Measurements from ENCODE around the gene PNPLA1.
"Not testable (repeated sequence)": the region's sequence is repeated elsewhere in the genome, so short reads cannot be mapped to it uniquely, and the experiment has no call there.

Gene PNPLA1

GRCh38 chr6:36334832-36335459 lies 65.1 kb downstream of the PNPLA1 start:
- Mint-ChIP-seq H3K4me1 (ENCODE audit: low read depth) (peaks cover 20% of the 10 kb centered on the region), H3K27ac (no peak overlapping the region), H3K9me3 (no peaks in the 10 kb centered on the region), H3K36me3 (ENCODE audit: low read depth) (no peaks in the 10 kb centered on the region), H3K27me3 (peaks cover 45% of the 10 kb centered on the region), H3K4me3 (no peak overlapping the region)
- intact Hi-C loops (cut with micrococcal nuclease) = no loop called here

DNA sequence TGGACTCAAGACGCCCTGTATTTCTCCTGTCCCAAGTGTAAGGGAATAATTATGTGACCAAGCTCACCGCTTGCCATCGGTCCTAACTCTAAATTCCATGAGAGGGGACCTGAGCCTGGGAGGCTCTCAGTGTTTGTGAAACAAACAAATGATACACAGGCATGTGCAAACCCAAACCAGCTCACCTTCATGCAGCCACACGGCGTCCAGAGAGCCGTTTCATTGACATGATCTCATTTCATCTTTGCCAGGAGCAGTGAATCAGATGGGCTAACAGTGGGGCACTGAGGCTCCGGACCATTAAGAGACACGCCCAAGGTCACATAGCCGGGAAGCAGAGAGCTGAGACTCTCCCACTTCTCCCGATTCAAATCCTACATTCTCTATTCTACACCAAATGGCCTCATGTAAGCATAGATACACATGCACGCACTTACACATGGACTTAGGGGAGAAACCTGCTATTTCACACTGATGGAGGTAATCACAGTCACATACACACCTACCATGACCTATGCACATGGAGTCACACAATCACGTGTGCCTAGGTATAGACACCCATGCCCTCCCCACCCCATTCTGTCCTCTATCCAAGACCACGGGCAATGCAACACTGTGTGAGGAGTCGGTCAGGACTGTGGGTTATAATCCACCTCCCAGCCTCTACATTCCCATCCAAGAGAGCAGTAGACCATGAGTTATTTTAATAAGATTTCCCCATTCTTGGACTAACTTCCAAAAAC lies 65.8 kb downstream of the PNPLA1 start:
- Mint-ChIP-seq H3K4me3 (no peak overlapping the region), H3K27me3 (peaks cover 52% of the 10 kb centered on the region), H3K4me1 (ENCODE audit: low read depth) (peaks cover 27% of the 10 kb centered on the region), H3K36me3 (ENCODE audit: low read depth) (no peaks in the 10 kb centered on the region), H3K9me3 (no peaks in the 10 kb centered on the region), H3K27ac (no peak overlapping the region)
- intact Hi-C loops (cut with micrococcal nuclease) = no loop called here

DNA sequence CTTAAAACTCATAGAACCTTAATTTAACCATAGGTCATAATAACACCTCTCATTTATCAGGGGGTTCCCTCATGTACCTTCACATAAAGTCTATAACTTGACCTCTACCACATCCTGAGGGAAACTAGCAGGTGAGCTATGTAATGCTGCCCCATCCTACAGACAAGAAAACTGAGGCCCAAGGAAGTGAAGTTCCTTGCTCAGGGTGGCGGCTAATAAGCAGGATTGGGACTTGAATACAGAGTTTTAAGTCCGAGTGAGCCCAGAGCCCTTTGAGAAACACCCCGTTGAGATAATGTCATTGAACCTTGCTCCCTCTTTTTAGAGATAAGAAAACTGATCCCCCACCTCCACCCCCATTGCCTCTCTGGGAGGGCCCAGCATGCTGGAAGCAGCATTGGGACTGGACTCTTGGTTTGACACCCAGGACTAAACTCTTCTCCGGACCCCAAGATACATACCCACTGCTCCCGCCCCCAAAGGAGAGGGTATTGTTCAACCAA lies 66.4 kb downstream of the PNPLA1 start:
- Mint-ChIP-seq H3K27ac (no peak overlapping the region), H3K4me1 (ENCODE audit: low read depth) (peaks cover 31% of the 10 kb centered on the region), H3K9me3 (no peaks in the 10 kb centered on the region), H3K36me3 (ENCODE audit: low read depth) (no peaks in the 10 kb centered on the region), H3K27me3 (peaks cover 55% of the 10 kb centered on the region), H3K4me3 (no peak overlapping the region)
- intact Hi-C loops (cut with micrococcal nuclease) = no loop called here

- Mint-ChIP-seq H3K36me3 (ENCODE audit: low read depth) (no peaks in the 10 kb centered on the region), H3K4me1 (ENCODE audit: low read depth) (peaks cover 31% of the 10 kb centered on the region), H3K9me3 (no peaks in the 10 kb centered on the region), H3K27ac (no peak within 1 kb of the TSS), H3K4me3 (no peak within 1 kb of the TSS), H3K27me3 (peaks cover 57% of the 10 kb centered on the region)
- intact Hi-C loops (cut with micrococcal nuclease) = no loop called here
Measured at GRCh38 chr6:36336779-36337241, 67.0 kb downstream of the PNPLA1 start, which contains the start of gene BNIP5. Gene BNIP5 (minus strand): TSS chr6:36336888. CDS start chr6:36330690, 6,198 bp downstream.

DNA sequence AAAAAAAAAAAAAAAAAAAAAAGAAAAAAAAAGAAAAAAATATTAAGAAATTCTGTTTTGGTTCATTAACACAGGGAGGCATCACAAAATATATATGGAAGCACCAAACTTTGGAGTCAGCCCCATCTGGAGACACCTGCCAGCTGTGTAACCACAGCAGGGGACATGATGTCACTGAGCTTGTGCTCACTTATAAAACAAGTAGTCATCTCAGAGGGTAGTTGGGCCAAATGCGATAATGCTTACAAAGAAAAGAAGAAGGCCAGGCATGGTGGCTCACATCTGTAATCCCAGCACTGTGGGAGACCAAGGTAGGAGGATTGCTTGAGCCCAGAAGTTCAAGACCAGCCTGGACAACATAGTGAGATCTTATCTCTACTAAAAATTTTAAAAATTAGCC lies 68.0 kb downstream of the PNPLA1 start:
- Mint-ChIP-seq H3K4me1 (ENCODE audit: low read depth) (peaks cover 31% of the 10 kb centered on the region), H3K27me3 (peaks cover 59% of the 10 kb centered on the region), H3K36me3 (ENCODE audit: low read depth) (no peaks in the 10 kb centered on the region), H3K4me3 (no peak overlapping the region), H3K27ac (no peak overlapping the region), H3K9me3 (no peaks in the 10 kb centered on the region)
- intact Hi-C loops (cut with micrococcal nuclease) = no loop called here

GRCh38 chr6:36338223-36338622 lies 68.4 kb downstream of the PNPLA1 start:
- H3K27ac Mint-ChIP-seq; H3K36me3 Mint-ChIP-seq (ENCODE audit: low read depth); H3K9me3 Mint-ChIP-seq; intact Hi-C loops (cut with micrococcal nuclease); H3K4me3 Mint-ChIP-seq: not testable (repeated sequence)
- Mint-ChIP-seq H3K4me1 (ENCODE audit: low read depth) (peaks cover 31% of the 10 kb centered on the region), H3K27me3 (peaks cover 55% of the 10 kb centered on the region)

GRCh38 chr6:36339146-36339545 lies 69.3 kb downstream of the PNPLA1 start:
- Mint-ChIP-seq H3K4me3 (no peak overlapping the region), H3K27ac (no peak overlapping the region), H3K4me1 (ENCODE audit: low read depth) (peaks cover 29% of the 10 kb centered on the region), H3K9me3 (no peaks in the 10 kb centered on the region), H3K27me3 (peaks cover 48% of the 10 kb centered on the region), H3K36me3 (ENCODE audit: low read depth) (no peaks in the 10 kb centered on the region)
- intact Hi-C loops (cut with micrococcal nuclease) = no loop called here

- intact Hi-C loops (cut with micrococcal nuclease) = loop anchor here (2.0 kb wide), 1 partner anchor 21 kb away; no protein-coding TSS in a partner anchor
- Mint-ChIP-seq H3K27ac (peak overlapping the region; percentile 58), H3K4me1 (ENCODE audit: low read depth) (peaks cover 17% of the 10 kb centered on the region), H3K36me3 (ENCODE audit: low read depth) (no peaks in the 10 kb centered on the region), H3K4me3 (no peak overlapping the region), H3K27me3 (peaks cover 37% of the 10 kb centered on the region), H3K9me3 (no peaks in the 10 kb centered on the region)
Measured at GRCh38 chr6:36340306-36340617, 70.4 kb downstream of the PNPLA1 start.

- Mint-ChIP-seq H3K4me3 (peak overlapping the region; percentile 58), H3K36me3 (ENCODE audit: low read depth) (no peaks in the 10 kb centered on the region), H3K4me1 (ENCODE audit: low read depth) (peaks cover 17% of the 10 kb centered on the region), H3K27me3 (peaks cover 32% of the 10 kb centered on the region), H3K9me3 (no peaks in the 10 kb centered on the region), H3K27ac (peak overlapping the region; percentile 58)
- intact Hi-C loops (cut with micrococcal nuclease) = loop anchor here (2.0 kb wide), 1 partner anchor 20 kb away; no protein-coding TSS in a partner anchor
Measured at GRCh38 chr6:36340618-36341454, 71.0 kb downstream of the PNPLA1 start.

DNA sequence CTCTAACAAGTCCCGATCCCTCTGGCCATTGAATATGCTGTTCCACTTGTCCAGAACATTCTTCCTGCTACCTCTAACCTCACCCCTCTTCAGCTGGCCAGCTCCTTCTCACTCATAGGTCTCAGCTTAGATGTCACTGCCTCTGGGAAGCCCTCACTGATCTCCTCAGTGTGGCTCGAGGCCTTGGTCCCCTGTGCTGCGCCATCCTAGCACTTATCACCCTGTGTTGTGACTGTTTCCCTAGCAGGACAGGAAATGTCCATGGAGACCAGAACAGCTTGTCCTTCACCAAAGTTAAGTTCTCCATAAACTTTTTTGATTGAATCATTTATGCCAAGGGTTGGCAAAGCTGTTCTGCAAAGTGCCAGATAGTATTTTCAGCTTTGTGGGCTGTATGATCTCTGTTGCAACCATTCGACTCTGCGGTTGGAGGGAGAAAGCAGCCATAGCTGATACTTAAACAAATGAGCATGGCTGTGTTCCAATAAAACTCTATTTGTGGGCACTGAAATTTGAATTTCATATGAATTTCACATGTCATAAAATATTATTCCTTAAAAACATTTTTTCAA lies 73.3 kb downstream of the PNPLA1 start:
- intact Hi-C loops (cut with micrococcal nuclease) = no loop called here
- Mint-ChIP-seq H3K27ac (no peak overlapping the region), H3K4me1 (ENCODE audit: low read depth) (peaks cover 11% of the 10 kb centered on the region), H3K36me3 (ENCODE audit: low read depth) (no peaks in the 10 kb centered on the region), H3K9me3 (no peaks in the 10 kb centered on the region), H3K4me3 (no peak overlapping the region), H3K27me3 (peaks cover 28% of the 10 kb centered on the region)

DNA sequence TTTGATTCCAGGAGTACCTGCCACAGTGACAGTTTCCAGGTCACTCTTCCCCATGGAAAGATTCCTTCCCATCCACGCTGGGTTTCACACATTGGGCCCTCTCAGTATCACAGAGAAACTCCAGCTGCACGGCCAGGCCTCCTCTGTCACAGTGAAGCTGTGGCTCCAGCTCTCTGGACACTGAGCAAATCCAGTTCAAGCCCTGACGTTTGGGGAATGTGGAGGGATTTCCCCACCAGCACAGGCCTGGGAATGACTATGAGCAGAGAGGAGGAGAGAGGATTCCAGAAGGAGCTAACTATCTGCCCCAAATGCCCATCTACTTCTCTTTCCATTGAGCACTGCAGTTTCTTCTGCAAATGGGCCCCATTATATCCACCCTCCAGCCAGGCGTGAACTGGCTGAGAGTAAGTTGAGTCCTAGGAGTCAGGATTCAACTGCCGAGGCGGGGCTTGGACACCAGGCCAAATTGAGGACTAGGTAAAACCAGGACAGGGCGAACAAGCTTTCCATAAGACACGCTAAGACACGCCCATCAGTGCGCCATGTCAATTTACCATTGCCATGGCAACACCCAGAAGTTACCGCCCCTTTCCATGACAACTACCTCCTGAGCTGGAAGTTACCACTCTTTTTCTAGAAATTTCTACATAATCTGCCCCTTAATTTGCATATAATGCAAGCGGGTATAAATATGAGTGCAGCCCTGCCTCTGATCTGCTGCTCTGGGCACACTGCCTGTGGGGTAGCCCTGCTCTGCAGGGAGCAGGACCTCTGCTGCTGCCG lies 76.0 kb downstream of the PNPLA1 start:
- H3K4me1 Mint-ChIP-seq (ENCODE audit: low read depth) = peaks cover 11% of the 10 kb centered on the region
- no peaks in the 10 kb centered on the region for H3K9me3 Mint-ChIP-seq
- H3K27ac Mint-ChIP-seq = no peak overlapping the region
- peaks cover 14% of the 10 kb centered on the region for H3K27me3 Mint-ChIP-seq
- H3K4me3 Mint-ChIP-seq = no peak overlapping the region
- intact Hi-C loops (cut with micrococcal nuclease) = no loop called here
- H3K36me3 Mint-ChIP-seq (ENCODE audit: low read depth) = no peaks in the 10 kb centered on the region

- Mint-ChIP-seq H3K9me3 (no peaks in the 10 kb centered on the region), H3K36me3 (ENCODE audit: low read depth) (no peaks in the 10 kb centered on the region), H3K4me1 (ENCODE audit: low read depth) (peaks cover 9% of the 10 kb centered on the region), H3K4me3 (no peak overlapping the region), H3K27me3 (peaks cover 13% of the 10 kb centered on the region), H3K27ac (no peak overlapping the region)
- intact Hi-C loops (cut with micrococcal nuclease) = no loop called here
Measured at GRCh38 chr6:36346486-36347273, 76.8 kb downstream of the PNPLA1 start.
